GM12878 (cell line): ENCODE results near the gene SF3A1. TPM values are rescaled to one million over a fixed set of nuclear protein-coding genes. Genes with fewer than 3 reads are reported as not detected.

Experiments
- ATAC-seq: fragments of 200-7000 bp; cut with Tn5 transposase; 3 replicates; pipeline ENCODE4 v1.9.1; 2020; ENCODE audit warnings: mild to moderate bottlenecking, moderate library complexity
- BruUV-seq: library from RNA; stranded (reverse); fragments of 400-500 nt; replicated peaks from 2 replicates; lab custom pipeline; 2021; lab: Mats Ljungman, UMichigan
- CTCF ChIA-PET: fragments of 300-600 bp; sonication (Branson Sonifier 250); formaldehyde crosslinking; extraction: SDS; loops from one replicate; lab custom pipeline; 2021; ENCODE audit warnings: inconsistent platforms; lab: Yijun Ruan, JAX
- POLR2A ChIA-PET: fragments of 350-600 bp; formaldehyde crosslinking; extraction: SDS; loops from one replicate; lab custom pipeline; 2021; ENCODE audit warnings: inconsistent platforms; lab: Charles Lee
- RAD21 ChIA-PET: fragments of 300-600 bp; sonication (Branson Sonifier 250); formaldehyde crosslinking; loops from one replicate; lab custom pipeline; 2023; ENCODE audit warnings: antibody characterized with exemption; ENCODE audit not compliant: unreplicated experiment; lab: Charles Lee
- SMC1A ChIA-PET: fragments of 300-600 bp; sonication (Branson Sonifier 250); formaldehyde crosslinking; loops from one replicate; lab custom pipeline; 2023; ENCODE audit not compliant: unreplicated experiment, uncharacterized antibody; lab: Charles Lee
- DNase-seq: peaks from one replicate; pipeline ENCODE4 v3.0.0-alpha.2; 2011; ENCODE audit warnings: low read depth, low spot score
- FAIRE-seq: peaks from 3 replicates; lab custom pipeline; 2011; peaks lifted over from hg19 to GRCh38; lab: Jason Lieb, UNC
- H2AFZ ChIP-seq: 2 replicates; pipeline ENCODE4 v1.6.0; 2011; ENCODE audit warnings: low read depth, low read length, control low read depth; ENCODE audit not compliant: control insufficient read depth
- H3K27ac ChIP-seq: 2 replicates; pipeline ENCODE4 v1.5.1; 2011; ENCODE audit warnings: control low read depth; ENCODE audit not compliant: control insufficient read depth, insufficient read depth
- H3K27me3 ChIP-seq, 2 experiments: replicated peaks in 1 of 2; 2 replicates each; pipeline versions ENCODE4 v1.6.0 to v1.6.1; 2011; ENCODE audit warnings: low read length in 1 of 2; ENCODE audit not compliant: control insufficient read depth in 2 of 2, insufficient read depth in 2 of 2
- H3K36me3 ChIP-seq, 2 experiments: 2 replicates each; pipeline ENCODE4 v1.5.1; 2011; ENCODE audit warnings: low read length in 1 of 2; ENCODE audit not compliant: control insufficient read depth in 2 of 2, insufficient read depth in 2 of 2
- H3K4me1 ChIP-seq: 2 replicates; pipeline ENCODE4 v1.6.1; 2011; ENCODE audit warnings: mild to moderate bottlenecking, low read length, moderate library complexity, mixed read lengths; ENCODE audit not compliant: control insufficient read depth, insufficient read depth
- H3K4me2 ChIP-seq: 2 replicates; pipeline ENCODE4 v1.6.0; 2011; ENCODE audit warnings: control low read depth; ENCODE audit not compliant: control insufficient read depth, insufficient read depth
- H3K4me3 ChIP-seq: fragments of 200-600 bp; sonication (generic); 2 replicates; pipeline ENCODE4 v1.5.1; 2016
- H3K79me2 ChIP-seq: 2 replicates; pipeline ENCODE4 v1.6.0; 2011; ENCODE audit warnings: low read length; ENCODE audit not compliant: control insufficient read depth, insufficient read depth
- H3K9ac ChIP-seq: 2 replicates; pipeline ENCODE4 v1.8.0; 2011; ENCODE audit warnings: low read length, control low read depth, mixed read lengths; ENCODE audit not compliant: control insufficient read depth, insufficient read depth
- H3K9me3 ChIP-seq: replicated peaks from 3 replicates; pipeline ENCODE4 v1.5.1; 2011; ENCODE audit warnings: mild to moderate bottlenecking, low read length; ENCODE audit not compliant: control insufficient read depth, insufficient read depth
- H4K20me1 ChIP-seq: 2 replicates; pipeline ENCODE4 v1.6.0; 2011; ENCODE audit not compliant: control insufficient read depth, insufficient read depth
- ESRRA ChIP-seq: IDR thresholded peaks from 2 replicates; pipeline ENCODE4 v1.6.1; 2012; ENCODE audit warnings: mild to moderate bottlenecking, low read length, improper control_type of control experiment
- NFYB ChIP-seq: IDR thresholded peaks from 2 replicates; pipeline ENCODE4 v1.6.1; 2011; ENCODE audit warnings: low read depth, mild to moderate bottlenecking, low read length, improper control_type of control experiment, moderate library complexity; ENCODE audit not compliant: insufficient read depth
- NKRF ChIP-seq: fragments of 450-650 bp; conservative IDR thresholded peaks from 2 replicates; pipeline ENCODE4 v1.6.1; 2017; ENCODE audit warnings: mild to moderate bottlenecking, moderate library complexity
- SMAD1 ChIP-seq: fragments of 450-650 bp; IDR thresholded peaks from 2 replicates; pipeline ENCODE4 v1.6.1; 2018; ENCODE audit warnings: mild to moderate bottlenecking, low read depth; ENCODE audit not compliant: partially characterized antibody
- TCF3 ChIP-seq: IDR thresholded peaks from 2 replicates; pipeline ENCODE4 v1.6.1; 2012; ENCODE audit warnings: low read depth, mild to moderate bottlenecking, low read length, borderline replicate concordance; ENCODE audit not compliant: insufficient read depth
- ZNF384 ChIP-seq: IDR thresholded peaks from 2 replicates; pipeline ENCODE4 v1.6.1; 2012; ENCODE audit warnings: low read depth, mild to moderate bottlenecking, low read length, improper control_type of control experiment, borderline replicate concordance
- WGBS: methylation state at CpG from one replicate; pipeline ENCODE4 v1.1.6; 2016; ENCODE audit warnings: low lambda C conversion rate; ENCODE audit not compliant: insufficient replicate concordance, insufficient coverage; ENCODE audit errors: missing lambda C conversion rate; 5-methylcytosine and 5-hydroxymethylcytosine counted together
- in situ Hi-C: fragments of 300-500 bp; cut with MboI; formaldehyde crosslinking; loops from 9 replicates; pipeline ENCODE4 v1.14.3; 2018; ENCODE audit warnings: mixed read lengths
- intact Hi-C: fragments of 100-400 bp; cut with micrococcal nuclease; formaldehyde crosslinking; loops from one replicate; pipeline ENCODE4 v1.14.2; 2022; ENCODE audit not compliant: unreplicated experiment
- polyA plus RNA-seq, 11 experiments: library from polyadenylated mRNA; depleted of rRNA in 4 of 11; unstranded in 6 of 11; stranded (reverse) in 5 of 11; fragments of >200 nt; fragmentation: Nextera tagmentation in 4 of 11; fragmentation: Illumina TruSeq in 1 of 11; extraction: Ambion mirVana in 4 of 11; extraction: Trizol in 1 of 11; gene quantifications; 1 replicate in 1 of 11; 2 replicates in 10 of 11; pipeline versions ENCODE4 v1.2.1 to v1.2.3, GENCODE V29; 2011 to 2016; ENCODE audit warnings: inconsistent platforms in 2 of 11, missing spikeins in 2 of 11, low read depth in 1 of 11
- total RNA-seq, 4 experiments: library from RNA; depleted of rRNA in 3 of 4; stranded (reverse); fragments of >200 nt in 3 of 4; fragmentation: Illumina TruSeq in 1 of 4; extraction: Trizol in 1 of 4; gene quantifications; 2 replicates each; pipeline versions ENCODE4 v1.2.1 to v1.2.3, GENCODE V29; 2013 to 2021

SF3A1 gene
- total and polyA plus RNA-seq, 10 of the 15 experiments (the other 5 are each of a cell fraction or from before 2014, with no cell fraction given) = 10.4 to 239 (median 46.0) TPM

GRCh38 chr22:30302810-30303138 lies 53.9 kb downstream of the SF3A1 start:
- H3K79me2 ChIP-seq = peaks cover 35% of the 10 kb centered on the region
- ChIA-PET CTCF (interaction anchor here (0.5 to 18.4 kb wide), 4 partner anchors 11 to 181 kb away, joined by 3 to 177 read pairs (median 4); partner anchors contain the start of gene CASTOR1), RAD21 (interaction anchor here (1.3 to 8.2 kb wide), 2 partner anchors 13 to 15 kb away, joined by 4 to 88 read pairs; partner anchors contain the start of gene CASTOR1), SMC1A (interaction anchor here (1.6 to 9.7 kb wide), 4 partner anchors 12 to 51 kb away, joined by 3 to 84 read pairs (median 9); partner anchors contain the start of gene CASTOR1), POLR2A (interaction anchor here (1.2 to 16.1 kb wide), 4 partner anchors 11 to 54 kb away, joined by 4 to 198 read pairs (median 11); partner anchors contain the start of genes CCDC157, SF3A1 and TBC1D10A)
- no peaks in the 10 kb centered on the region for H4K20me1 ChIP-seq
- no peak overlapping the region for H3K9ac ChIP-seq
- TF ChIP-seq TCF3 = no peak
- no peak for TF ChIP-seq ESRRA
- no peak for TF ChIP-seq SMAD1
- no peak for TF ChIP-seq NKRF
- TF ChIP-seq ZNF384 = no peak
- TF ChIP-seq NFYB = no peak
- DNase-seq (no peak), ATAC-seq (no peak), FAIRE-seq (no peak)
- H3K9me3 ChIP-seq = no peaks in the 10 kb centered on the region
- no peak overlapping the region for H2AFZ ChIP-seq
- BruUV-seq = no TSS peak
- no peak overlapping the region for H3K4me3 ChIP-seq
- no peaks in the 10 kb centered on the region for H3K27me3 ChIP-seq
- H3K4me1 ChIP-seq = peaks cover 58% of the 10 kb centered on the region
- peak overlapping the region; percentile 29 for H3K27ac ChIP-seq
- WGBS = 54% methylated on average over 5 of the region's 5 CpGs
- intact Hi-C loops (no loop called here), in situ Hi-C loops (no loop called here)
- H3K36me3 ChIP-seq = peaks cover 26 to 29% of the 10 kb centered on the region in 2 experiments; a peak in 3 of 4 replicates
- no peak overlapping the region for H3K4me2 ChIP-seq
